Esophagus muscularis mucosa (tissue), 4 donors: Measurements from ENCODE around the gene S100A11. TPM values are rescaled to one million over a fixed set of nuclear protein-coding genes. Genes with fewer than 3 reads are reported as not detected.

ENCODE experiments used
- DNase-seq: peaks from one replicate; pipeline ENCODE4 v3.0.0-alpha.2; 2017; ENCODE audit errors: extremely low spot score
- H3K27ac ChIP-seq, 4 donors: fragments of 200-600 bp; sonication (generic); replicated peaks in 1 of 4; 1 replicate in 3 of 4; 2 replicates in 1 of 4; pipeline ENCODE4 v1.5.1; 2016 to 2019; ENCODE audit warnings: mild to moderate bottlenecking in 1 of 4
- H3K27me3 ChIP-seq, 4 donors: fragments of 200-600 bp; sonication (generic); one replicate each; pipeline versions ENCODE4 v1.5.1 to v1.6.0; 2016 to 2019
- H3K36me3 ChIP-seq, 4 donors: fragments of 200-600 bp; sonication (generic); one replicate each; pipeline ENCODE4 v1.5.1; 2016 to 2019
- H3K4me1 ChIP-seq, 4 donors: fragments of 200-600 bp; sonication (generic); one replicate each; pipeline ENCODE4 v1.5.1; 2016 to 2019
- H3K4me3 ChIP-seq, 4 donors: fragments of 200-600 bp; sonication (generic); 1 replicate in 2 of 4; 2 replicates in 2 of 4; pipeline ENCODE4 v1.5.1; 2016 to 2019; ENCODE audit warnings: mild to moderate bottlenecking in 4 of 4, moderate library complexity in 1 of 4
- H3K9me3 ChIP-seq, 4 donors: fragments of 200-600 bp; sonication (generic); 1 replicate in 3 of 4; 2 replicates in 1 of 4; pipeline ENCODE4 v1.5.1; 2016 to 2019
- CTCF ChIP-seq, 3 experiments: fragments of 200-600 bp in 2 of 3; fragments of 450-650 bp in 1 of 3; sonication (generic) in 2 of 3; IDR thresholded peaks; one replicate each; pipeline ENCODE4 v1.5.1; 2017 to 2019; ENCODE audit warnings: antibody characterized with exemption in 3 of 3, mild to moderate bottlenecking in 2 of 3, moderate library complexity in 1 of 3
- EP300 ChIP-seq: sonication (generic); formaldehyde crosslinking; IDR thresholded peaks from one replicate; pipeline ENCODE4 v1.6.1; 2017; ENCODE audit warnings: antibody characterized with exemption
- POLR2A ChIP-seq: fragments of 450-650 bp; IDR thresholded peaks from one replicate; pipeline ENCODE4 v1.6.1; 2017; ENCODE audit warnings: antibody characterized with exemption, moderate library complexity, mild to moderate bottlenecking, low read depth
- POLR2AphosphoS5 ChIP-seq, 2 donors: sonication (generic); formaldehyde crosslinking; IDR thresholded peaks; one replicate each; pipeline ENCODE4 v1.6.1; 2017; ENCODE audit warnings: antibody characterized with exemption in 2 of 2
- WGBS: methylation state at CpG from one replicate; pipeline ENCODE4 v1.1.5; 2018; 5-methylcytosine and 5-hydroxymethylcytosine counted together
- intact Hi-C: fragments of 100-400 bp; cut with DNase I; formaldehyde crosslinking; loops from one replicate; pipeline ENCODE4 v1.15.1; 2023
- total RNA-seq, 4 donors: library from RNA; depleted of rRNA; stranded (reverse); fragments of >200 nt; gene quantifications; one replicate each; pipeline versions ENCODE4 v1.1.0 to v1.2.1, GENCODE V29; 2016

S100A11 gene
- total RNA-seq, 4 donors from 2014 or later: 68.5 to 190 (median 115) TPM

- Histone ChIP-seq H3K4me3 (peak overlapping the region; percentile 12 to 30 (median 28)), H3K9me3 (no peaks in the 10 kb centered on the region), H3K4me1 (peaks cover 17 to 25% (median 19%) of the 10 kb centered on the region in 4 donors), H3K27me3 (peaks cover 0 to 3% (median 0%) of the 10 kb centered on the region in 4 donors), H3K27ac (peak overlapping the region; percentile 86 to 90 (median 87)), H3K36me3 (no peaks in the 10 kb centered on the region)
- TF ChIP-seq CTCF (IDR thresholded peaks at IDR 0.05) (peak; percentile 21 to 55 (median 42)), POLR2AphosphoS5 (IDR thresholded peaks at IDR 0.05) (peak; percentile 83 to 91), POLR2A (no peak), EP300 (no peak)
- intact Hi-C loops: no loop called here
- peak; percentile 98 for DNase-seq
- WGBS: 1% methylated on average over 12 of the region's 13 CpGs
Measured at GRCh38 chr1:152047730-152048415, 11.1 kb upstream of the S100A11 start.

DNA sequence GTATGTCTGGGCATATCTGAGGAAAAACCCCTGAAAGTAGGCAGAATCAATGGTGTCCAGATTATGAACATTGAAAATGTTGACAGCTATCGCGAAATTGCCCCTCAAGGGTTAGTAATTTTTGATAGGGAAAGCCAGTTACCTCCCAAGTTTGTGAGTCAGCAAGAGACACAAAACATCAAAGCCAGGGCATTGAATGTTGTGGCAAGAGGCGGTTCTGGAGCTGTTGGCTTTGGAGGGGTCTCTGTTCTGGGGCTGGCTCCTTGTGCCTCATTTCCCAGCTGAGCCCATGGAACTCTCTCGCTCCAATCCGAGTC, 10.6 kb upstream of the S100A11 start:
- no peak for DNase-seq
- TF ChIP-seq POLR2A (no peak), EP300 (no peak), CTCF (IDR thresholded peaks at IDR 0.05) (no peak), POLR2AphosphoS5 (IDR thresholded peaks at IDR 0.05) (no peak)
- H3K4me1 ChIP-seq: peaks cover 17 to 25% (median 19%) of the 10 kb centered on the region in 4 donors
- H3K27me3 ChIP-seq: no peaks in the 10 kb centered on the region
- intact Hi-C loops: no loop called here
- H3K9me3 ChIP-seq: no peaks in the 10 kb centered on the region
- peak overlapping the region; percentile 12 to 30 (median 28) for H3K4me3 ChIP-seq
- H3K36me3 ChIP-seq: no peaks in the 10 kb centered on the region
- WGBS: 49% methylated on average over 5 of the region's 5 CpGs
- peak overlapping the region; percentile 86 to 90 (median 87) for H3K27ac ChIP-seq

GRCh38 chr1:152044386-152044785, 7.6 kb upstream of the S100A11 start:
- Histone ChIP-seq H3K4me1 (peaks cover 17 to 25% (median 19%) of the 10 kb centered on the region in 4 donors), H3K9me3 (no peaks in the 10 kb centered on the region), H3K4me3 (no peak overlapping the region), H3K27me3 (no peaks in the 10 kb centered on the region), H3K27ac (no peak overlapping the region), H3K36me3 (no peaks in the 10 kb centered on the region)
- WGBS: 40% methylated on average over 3 of the region's 3 CpGs
- DNase-seq: no peak
- intact Hi-C loops: no loop called here
- TF ChIP-seq POLR2AphosphoS5 (IDR thresholded peaks at IDR 0.05) (no peak), CTCF (IDR thresholded peaks at IDR 0.05) (no peak), EP300 (no peak), POLR2A (no peak)

GRCh38 chr1:152043870-152044269, 7.1 kb upstream of the S100A11 start:
- Histone ChIP-seq H3K36me3 (no peaks in the 10 kb centered on the region), H3K27ac (no peak overlapping the region), H3K4me1 (peaks cover 17 to 21% (median 19%) of the 10 kb centered on the region in 4 donors), H3K9me3 (no peaks in the 10 kb centered on the region), H3K4me3 (no peak overlapping the region), H3K27me3 (no peaks in the 10 kb centered on the region)
- WGBS: 78% methylated on average over 5 of the region's 5 CpGs
- DNase-seq: no peak
- TF ChIP-seq CTCF (IDR thresholded peaks at IDR 0.05): no peak
- no peak for TF ChIP-seq EP300
- TF ChIP-seq POLR2A: no peak
- no peak for TF ChIP-seq POLR2AphosphoS5 (IDR thresholded peaks at IDR 0.05)
- intact Hi-C loops: no loop called here

GRCh38 chr1:152042030-152042429, 5.2 kb upstream of the S100A11 start:
- WGBS: 74% methylated on average over 1 of the region's 1 CpG
- no peak for DNase-seq
- Histone ChIP-seq H3K4me3 (no peak overlapping the region), H3K9me3 (no peaks in the 10 kb centered on the region), H3K4me1 (peaks cover 3 to 8% (median 6%) of the 10 kb centered on the region in 4 donors), H3K27me3 (no peaks in the 10 kb centered on the region), H3K27ac (no peak overlapping the region), H3K36me3 (no peaks in the 10 kb centered on the region)
- intact Hi-C loops: no loop called here
- TF ChIP-seq CTCF (IDR thresholded peaks at IDR 0.05) (no peak), POLR2A (no peak), EP300 (no peak), POLR2AphosphoS5 (IDR thresholded peaks at IDR 0.05) (no peak)
